ENCODE results near the gene AFG1L.
"Not testable (repeated sequence)": the region's sequence is repeated elsewhere in the genome, so short reads cannot be mapped to it uniquely, and the experiment has no call there.

Gene AFG1L

GRCh38 chr6:108355120-108355519 is 60.3 kb downstream of the AFG1L start:
- no peak for DNase-seq (ENCODE audit: low read depth)

GRCh38 chr6:108355890-108356289 is 61.0 kb downstream of the AFG1L start:
- no peak for DNase-seq (ENCODE audit: low read depth)

- no peak for DNase-seq (ENCODE audit: low read depth)
Measured at GRCh38 chr6:108359901-108360882, 65.3 kb downstream of the AFG1L start.

- DNase-seq (ENCODE audit: low read depth): no peak
Measured at GRCh38 chr6:108360919-108361311, 66.1 kb downstream of the AFG1L start.

- no peak for DNase-seq (ENCODE audit: low read depth)
Measured at GRCh38 chr6:108361312-108361932, 66.6 kb downstream of the AFG1L start.

GRCh38 chr6:108362455-108362854 is 67.6 kb downstream of the AFG1L start:
- DNase-seq (ENCODE audit: low read depth): no peak

- DNase-seq (ENCODE audit: low read depth): no peak
Measured at GRCh38 chr6:108363113-108363512, 68.3 kb downstream of the AFG1L start.

GRCh38 chr6:108363889-108364313 is 69.0 kb downstream of the AFG1L start:
- no peak for DNase-seq (ENCODE audit: low read depth)

- DNase-seq (ENCODE audit: low read depth): no peak
Measured at GRCh38 chr6:108364470-108364869, 69.6 kb downstream of the AFG1L start.

- DNase-seq (ENCODE audit: low read depth): no peak
Measured at GRCh38 chr6:108365478-108365877, 70.6 kb downstream of the AFG1L start.

GRCh38 chr6:108366236-108366635 is 71.4 kb downstream of the AFG1L start:
- no peak for DNase-seq (ENCODE audit: low read depth)

- DNase-seq (ENCODE audit: low read depth): no peak
Measured at GRCh38 chr6:108368431-108369030, 73.7 kb downstream of the AFG1L start.

- no peak for DNase-seq (ENCODE audit: low read depth)
Measured at GRCh38 chr6:108380876-108381275, 86.0 kb downstream of the AFG1L start.

- no peak for DNase-seq (ENCODE audit: low read depth)
Measured at GRCh38 chr6:108383981-108384380, 89.1 kb downstream of the AFG1L start.

- not testable (repeated sequence) for DNase-seq (ENCODE audit: low read depth)
Measured at GRCh38 chr6:108389190-108389589, 94.3 kb downstream of the AFG1L start.

- DNase-seq (ENCODE audit: low read depth): no peak
Measured at GRCh38 chr6:108395297-108395696, 100.4 kb downstream of the AFG1L start.

- DNase-seq (ENCODE audit: low read depth): no peak
Measured at GRCh38 chr6:108403236-108403635, 108.4 kb downstream of the AFG1L start.

- no peak for DNase-seq (ENCODE audit: low read depth)
Measured at GRCh38 chr6:108406943-108407342, 112.1 kb downstream of the AFG1L start.

- no peak for DNase-seq (ENCODE audit: low read depth)
Measured at GRCh38 chr6:108407904-108408827, 113.3 kb downstream of the AFG1L start.

- no peak for DNase-seq (ENCODE audit: low read depth)
Measured at GRCh38 chr6:108408861-108409260, 114.0 kb downstream of the AFG1L start.

- not testable (repeated sequence) for DNase-seq (ENCODE audit: low read depth)
Measured at GRCh38 chr6:108416047-108416833, 121.4 kb downstream of the AFG1L start.

All from non-pigmented ciliary epithelial cell (primary cell).